Measurements from ENCODE around the gene WNT7A.
A peak's percentile ranks its signal among the peaks of the same experiment; 100 is the strongest.

WNT7A gene

GRCh38 chr3:13791198-13792050, 88.4 kb downstream of the WNT7A start:
- no peak for DNase-seq

DNA sequence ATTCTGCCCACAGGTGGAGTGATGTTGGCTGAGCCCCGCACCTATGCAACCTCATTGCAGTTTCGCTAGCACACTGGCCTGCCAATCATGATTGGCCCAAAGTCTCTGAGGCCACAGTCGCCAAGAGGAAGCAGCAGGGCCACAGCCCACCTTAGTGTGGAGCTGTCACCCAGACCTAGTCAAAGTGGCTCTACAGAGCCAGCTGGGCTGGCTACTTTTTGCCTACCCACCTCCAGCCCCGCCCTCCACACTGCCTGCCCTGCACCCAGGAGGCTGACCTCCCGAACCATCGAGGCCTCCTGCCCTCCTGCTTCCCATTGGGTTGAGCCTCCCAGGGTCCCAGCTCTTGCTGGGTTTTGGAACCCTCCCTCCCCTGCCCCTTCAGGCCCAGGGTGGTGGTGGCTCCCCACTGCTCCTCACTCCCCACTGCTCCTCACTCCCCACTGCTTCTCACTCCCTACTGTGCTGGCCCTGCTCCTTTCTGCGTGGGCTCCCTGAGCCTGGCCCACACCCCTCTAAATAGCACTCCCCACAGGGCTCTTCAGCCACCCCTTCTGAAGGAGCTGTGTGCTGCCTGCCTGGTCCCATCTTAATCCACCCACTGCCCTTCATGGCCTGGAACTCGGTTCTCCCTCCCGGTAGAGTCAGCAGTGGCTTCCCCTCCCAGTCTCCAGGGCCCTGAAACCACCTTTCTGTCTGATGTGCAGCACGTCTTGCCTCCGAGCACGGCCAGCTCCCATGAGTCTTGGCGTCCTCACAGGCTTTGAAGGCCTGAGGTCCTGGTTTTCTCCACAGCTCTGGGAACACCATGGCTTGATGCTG, 89.3 kb downstream of the WNT7A start:
- no peak for DNase-seq

- DNase-seq, result peak in 1 of 2 donors; percentile 49
These were observed 91.1 kb downstream of the WNT7A start for GRCh38 chr3:13788522-13789424.

GRCh38 chr3:13787533-13788132, 92.2 kb downstream of the WNT7A start:
- DNase-seq, result no peak

DNA sequence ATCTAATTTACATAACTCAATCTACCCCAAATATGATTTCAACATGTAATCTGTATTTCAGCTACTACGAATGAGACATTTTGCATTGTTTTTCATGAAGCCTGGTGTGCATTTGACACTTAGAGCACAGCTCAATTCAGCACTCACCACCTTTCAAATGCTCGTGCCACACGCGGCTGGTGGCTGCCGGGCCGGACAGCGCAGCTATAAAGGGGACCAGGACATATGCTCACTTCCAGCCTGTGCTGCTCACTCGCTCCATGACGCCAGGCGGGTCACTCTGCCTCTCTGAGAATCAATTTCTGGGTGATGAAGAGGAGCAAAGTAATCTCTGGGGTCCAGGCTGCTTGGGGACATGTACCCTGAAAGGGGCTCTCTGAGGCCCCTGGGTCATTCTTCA, 93.1 kb downstream of the WNT7A start:
- no peak for DNase-seq

DNA sequence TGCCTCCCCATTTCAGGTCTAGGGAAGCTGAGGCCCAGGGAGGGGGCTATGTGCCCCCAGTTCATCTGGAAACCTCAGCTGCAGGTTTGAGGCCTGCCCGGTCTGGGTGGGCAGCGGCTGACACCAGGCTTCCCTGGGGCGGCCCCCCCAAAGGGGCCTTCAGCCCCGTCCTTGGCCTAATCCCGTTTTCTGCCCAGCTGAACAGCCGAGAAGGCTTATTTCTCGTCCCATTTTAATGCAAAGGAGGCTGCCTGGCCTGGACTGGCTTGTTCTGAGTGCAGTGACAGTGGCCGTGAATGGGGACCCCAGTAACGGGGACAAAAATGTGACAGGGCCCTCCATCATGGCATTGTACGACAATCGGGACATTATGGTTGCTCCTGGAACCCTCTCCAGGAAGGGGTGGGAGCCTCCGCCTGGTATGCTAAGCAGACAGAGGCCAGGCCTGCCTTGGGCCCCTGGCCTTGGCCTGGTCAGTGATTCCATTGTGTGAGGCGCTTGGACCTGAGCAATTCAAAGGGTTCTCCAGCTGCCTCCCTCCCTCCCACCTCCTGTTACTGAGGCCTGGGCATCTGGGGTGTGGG, 93.9 kb downstream of the WNT7A start:
- peak in 1 of 2 donors; percentile 16 for DNase-seq

DNA sequence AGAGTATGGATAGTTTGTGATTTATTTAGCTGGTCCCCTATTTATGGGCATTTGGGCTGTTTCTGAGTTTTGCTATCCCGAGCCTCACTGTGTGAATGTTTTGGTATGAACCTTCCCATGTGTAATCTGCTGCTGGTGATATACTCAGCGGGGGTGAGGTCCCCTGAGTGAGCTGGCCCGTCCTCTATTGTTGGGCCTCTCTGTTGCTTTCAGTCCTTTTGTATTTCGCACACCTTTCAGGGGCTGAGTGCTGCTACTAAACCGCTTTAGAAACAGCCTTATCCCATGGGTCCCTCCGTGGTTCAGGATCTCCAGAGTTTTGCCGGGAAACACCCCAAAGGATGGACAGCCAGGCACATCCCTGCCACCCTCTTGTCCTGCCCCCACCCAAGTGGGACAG, 94.5 kb downstream of the WNT7A start:
- DNase-seq, result no peak

- no peak for DNase-seq
These were observed 96.4 kb downstream of the WNT7A start for GRCh38 chr3:13783476-13783875.

DNA sequence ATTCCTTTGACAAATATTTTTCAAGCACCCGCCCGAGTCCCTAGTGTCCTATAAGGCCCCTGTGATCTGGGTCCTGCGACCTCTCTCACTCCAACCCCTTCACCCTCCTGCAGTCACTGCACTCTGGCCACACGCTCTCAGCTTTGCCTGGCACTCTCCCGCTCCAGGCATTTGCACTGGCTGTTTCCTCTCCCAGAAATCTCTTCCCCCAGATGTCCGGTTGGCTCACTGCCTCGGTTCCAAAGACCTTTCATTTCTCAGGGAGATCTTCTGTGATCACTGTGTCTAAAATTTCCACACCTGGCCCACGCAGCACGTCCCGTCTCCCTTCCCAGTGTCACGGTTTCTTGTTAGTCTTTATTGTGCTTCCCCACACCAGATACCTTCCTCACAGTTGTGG, 97.4 kb downstream of the WNT7A start:
- no peak for DNase-seq

DNA sequence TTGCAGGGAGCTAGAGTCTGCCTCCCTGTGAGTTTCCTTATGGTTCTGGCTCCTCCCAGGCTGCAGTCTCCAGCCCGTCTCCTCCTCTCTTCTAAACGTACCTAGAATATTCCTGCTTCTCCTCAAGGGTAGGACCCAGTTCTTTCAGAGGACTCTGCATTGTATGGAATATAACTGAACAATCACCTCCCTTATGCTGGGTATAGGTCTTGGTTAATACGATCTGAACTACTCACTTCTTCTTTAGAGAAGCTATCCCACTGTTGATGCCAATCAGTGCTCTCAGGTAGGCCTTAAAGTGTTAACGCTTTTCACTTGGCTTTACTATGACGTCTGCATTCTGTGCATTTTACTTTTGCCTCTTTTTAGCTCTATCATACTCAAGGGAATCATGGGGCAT, 98.5 kb downstream of the WNT7A start:
- DNase-seq, result no peak

DNA sequence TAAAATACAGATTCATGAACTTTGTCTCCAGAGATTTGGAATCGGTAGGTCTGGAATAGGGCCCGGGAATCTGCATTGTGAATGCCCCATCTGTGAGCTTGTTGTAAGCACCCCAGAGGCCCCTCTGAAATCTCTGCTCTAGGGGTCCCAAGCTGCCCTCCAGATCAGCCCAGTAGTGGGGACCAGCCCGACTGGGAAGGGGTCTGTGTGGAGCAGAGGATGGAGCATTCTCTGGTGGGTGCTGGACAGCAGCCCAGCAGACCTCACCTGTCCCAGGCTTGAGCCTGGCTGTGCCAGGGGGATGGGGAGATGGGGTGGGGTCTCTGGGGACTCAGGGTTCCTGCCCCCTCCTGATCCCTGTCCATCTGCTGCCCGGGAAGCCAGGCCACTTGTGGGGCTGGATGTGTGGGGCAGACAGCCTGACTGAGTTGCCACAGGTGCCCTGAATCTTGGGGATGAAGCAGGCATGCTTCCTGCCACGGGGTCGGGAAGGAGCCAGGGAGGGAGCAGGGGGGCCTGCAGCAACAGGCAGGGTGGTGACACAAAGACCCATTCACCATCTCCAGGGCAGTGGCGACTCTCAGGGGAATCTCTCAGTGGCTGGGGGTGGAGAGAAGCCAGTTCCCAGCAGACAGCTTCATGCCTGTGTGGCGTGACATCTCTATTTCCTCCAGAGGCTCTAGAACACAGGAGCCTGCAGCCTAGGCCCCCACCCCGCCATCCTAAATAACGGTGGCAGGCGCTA, 99.3 kb downstream of the WNT7A start:
- DNase-seq, result no peak

GRCh38 chr3:13776253-13777050, 103.4 kb downstream of the WNT7A start:
- no peak for DNase-seq

DNA sequence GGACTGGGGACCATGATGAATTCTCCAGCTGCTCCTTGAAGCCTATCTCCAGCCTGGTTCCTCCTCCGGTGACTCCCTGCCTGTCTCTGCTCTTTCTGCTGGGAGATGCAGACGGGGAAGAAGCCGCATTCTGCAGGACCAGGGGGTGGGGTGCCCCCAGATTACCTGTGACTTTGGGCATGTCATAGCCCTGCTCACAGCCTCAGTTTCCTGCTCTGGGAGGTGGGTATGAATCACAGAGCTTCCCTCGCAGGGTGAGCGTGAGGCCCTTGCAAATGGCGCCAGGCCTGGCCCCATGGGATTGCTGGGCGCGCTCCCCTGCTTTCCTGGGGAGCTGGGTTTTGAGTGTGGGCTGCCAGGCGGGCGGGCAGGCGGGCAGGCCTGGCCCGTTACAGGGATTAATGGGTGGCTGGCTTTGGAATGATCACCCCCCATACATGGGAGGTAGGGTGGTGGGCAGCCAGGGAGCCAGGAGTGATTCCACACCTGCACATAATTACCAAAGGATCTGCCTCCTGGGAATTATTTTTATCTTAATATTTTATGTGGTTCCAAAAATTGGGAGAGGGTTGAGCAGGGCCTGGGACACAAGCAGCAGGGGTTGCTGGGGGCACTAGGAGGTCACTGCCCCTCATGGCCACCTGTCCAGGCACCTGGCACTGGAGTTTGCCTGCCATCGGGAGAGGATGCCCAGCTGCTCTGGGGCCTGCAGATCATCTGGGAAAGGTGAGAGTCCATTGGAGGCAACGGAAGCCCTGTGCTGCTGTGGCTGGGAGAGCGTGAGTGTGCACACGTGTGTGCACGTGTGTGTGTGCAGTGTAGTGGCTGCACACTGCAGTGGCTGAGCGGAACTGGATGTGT, 106.8 kb downstream of the WNT7A start:
- DNase-seq, result no peak

DNA sequence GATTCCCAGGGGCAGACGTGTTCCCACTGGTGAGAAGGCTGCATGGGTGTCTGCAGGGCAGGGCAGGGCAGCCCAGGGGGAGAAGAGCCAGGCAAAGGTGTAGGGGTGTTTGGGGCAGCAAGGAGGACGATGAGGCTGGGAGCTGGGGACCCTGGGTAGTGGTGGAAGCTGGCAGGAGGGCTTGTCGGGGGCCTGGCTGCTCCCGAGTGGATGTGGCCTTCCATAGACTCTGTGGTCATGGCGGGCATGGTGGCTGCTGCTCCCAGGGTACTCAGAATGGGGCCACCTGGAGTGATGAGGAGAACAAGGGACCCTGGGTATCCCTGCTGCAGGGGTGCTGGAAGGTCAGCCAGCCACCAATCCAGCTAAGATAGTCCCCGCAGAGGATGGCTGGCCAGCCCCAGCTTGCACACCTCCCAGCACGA, 107.5 kb downstream of the WNT7A start:
- DNase-seq, result no peak

- DNase-seq, result no peak
These were observed 108.4 kb downstream of the WNT7A start for GRCh38 chr3:13771496-13771895.

GRCh38 chr3:13770170-13771169, 109.4 kb downstream of the WNT7A start:
- no peak for DNase-seq

DNA sequence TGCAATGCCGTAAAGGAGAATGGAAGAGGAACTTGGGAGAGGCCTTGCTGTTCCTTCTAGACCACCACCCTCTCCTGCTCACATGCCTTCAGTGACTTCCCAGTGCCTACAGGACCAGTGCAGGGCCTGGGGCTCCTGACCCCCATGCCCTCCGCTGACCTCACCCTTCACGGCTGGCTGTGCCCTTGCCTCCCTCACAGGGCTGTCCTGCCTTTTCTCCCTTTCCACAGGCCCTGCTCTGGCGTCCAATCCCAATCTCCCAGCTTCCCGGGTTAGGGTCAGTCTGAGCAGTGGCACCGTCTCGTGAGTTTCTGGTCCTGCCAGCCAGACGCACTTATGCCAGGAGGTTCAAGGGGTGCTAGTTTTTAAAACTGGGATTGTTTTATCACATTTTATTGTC, 110.4 kb downstream of the WNT7A start:
- no peak for DNase-seq

DNA sequence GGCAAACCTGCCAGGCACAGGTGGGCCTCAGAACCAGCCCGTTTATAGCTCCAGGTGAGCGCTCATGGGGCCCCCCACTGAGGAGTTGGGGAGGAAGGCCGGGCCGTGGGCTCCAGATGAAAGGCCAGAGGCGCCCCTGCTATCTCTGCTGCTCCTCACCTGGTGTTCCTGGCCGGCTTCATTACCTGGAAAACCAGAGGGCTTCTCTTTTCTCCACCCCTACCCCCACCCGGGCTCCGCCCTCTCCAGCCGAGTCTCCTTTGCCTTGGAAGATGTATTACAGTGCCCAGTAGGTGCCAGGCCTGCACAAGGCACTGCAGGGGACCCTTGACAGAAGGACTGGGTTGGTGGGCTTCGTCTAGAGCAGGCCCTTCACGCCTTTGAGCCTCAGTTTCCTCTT, 111.4 kb downstream of the WNT7A start:
- DNase-seq, result no peak
